Gastroesophageal sphincter (tissue), 4 donors: ENCODE measurements around the gene RETNLB. TPM values are rescaled to one million over a fixed set of nuclear protein-coding genes. Genes with fewer than 3 reads are reported as not detected.

Experiments used
- ATAC-seq: fragments of 150-250 bp; one replicate; pipeline ENCODE4 v1.9.1; 2016; ENCODE audit warnings: mild to moderate bottlenecking, moderate library complexity
- H3K27ac ChIP-seq, 4 donors: fragments of 200-600 bp; sonication (generic) in 3 of 4; 1 replicate in 3 of 4; 2 replicates in 1 of 4; pipeline ENCODE4 v1.5.1; 2016 to 2019
- H3K27me3 ChIP-seq: fragments of 200-600 bp; sonication (generic); one replicate; pipeline ENCODE4 v1.5.1; 2019
- H3K36me3 ChIP-seq, 2 donors: fragments of 200-600 bp; sonication (generic); one replicate each; pipeline ENCODE4 v1.5.1; 2019; ENCODE audit warnings: control low read depth in 1 of 2
- H3K4me1 ChIP-seq, 3 donors: fragments of 200-600 bp; sonication (generic); 1 replicate in 2 of 3; 2 replicates in 1 of 3; pipeline ENCODE4 v1.5.1; 2016 to 2019; ENCODE audit warnings: control low read depth in 2 of 3
- H3K4me3 ChIP-seq, 2 donors: fragments of 200-600 bp; sonication (generic); one replicate each; pipeline ENCODE4 v1.5.1; 2019; ENCODE audit warnings: mild to moderate bottlenecking in 1 of 2, moderate library complexity in 1 of 2
- H3K9me3 ChIP-seq, 3 donors: fragments of 200-600 bp; sonication (generic); one replicate each; pipeline ENCODE4 v1.5.1; 2017 to 2019; ENCODE audit warnings: control low read depth in 2 of 3
- EP300 ChIP-seq: sonication (generic); formaldehyde crosslinking; IDR thresholded peaks from one replicate; pipeline ENCODE4 v1.6.1; 2017; ENCODE audit warnings: antibody characterized with exemption, mild to moderate bottlenecking
- POLR2A ChIP-seq, 2 donors: fragments of 450-650 bp; IDR thresholded peaks; one replicate each; pipeline ENCODE4 v1.6.1; 2017; ENCODE audit warnings: antibody characterized with exemption in 2 of 2, mild to moderate bottlenecking in 2 of 2, moderate library complexity in 1 of 2
- POLR2AphosphoS5 ChIP-seq: sonication (generic); formaldehyde crosslinking; IDR thresholded peaks from one replicate; pipeline ENCODE4 v1.6.1; 2017; ENCODE audit warnings: antibody characterized with exemption
- WGBS, 2 donors: methylation state at CpG; one replicate each; pipeline ENCODE4 v1.1.5; 2018; ENCODE audit warnings: low coverage in 1 of 2; 5-methylcytosine and 5-hydroxymethylcytosine counted together
- total RNA-seq, 4 donors: library from RNA; depleted of rRNA; stranded (reverse); fragments of >200 nt; gene quantifications; one replicate each; pipeline ENCODE4 v1.1.0, GENCODE V29; 2016
- TF ChIP-seq, protein P1 (sequence below), 4 experiments: fragments of 200-600 bp in 2 of 4; fragments of 450-650 bp in 2 of 4; sonication (generic) in 1 of 4; IDR thresholded peaks; one replicate each; pipeline ENCODE4 v1.5.1; 2017 to 2019; ENCODE audit warnings: antibody characterized with exemption in 4 of 4, mild to moderate bottlenecking in 2 of 4, moderate library complexity in 2 of 4

Gene RETNLB, protein sequence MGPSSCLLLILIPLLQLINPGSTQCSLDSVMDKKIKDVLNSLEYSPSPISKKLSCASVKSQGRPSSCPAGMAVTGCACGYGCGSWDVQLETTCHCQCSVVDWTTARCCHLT
- total RNA-seq: not detected

DNA sequence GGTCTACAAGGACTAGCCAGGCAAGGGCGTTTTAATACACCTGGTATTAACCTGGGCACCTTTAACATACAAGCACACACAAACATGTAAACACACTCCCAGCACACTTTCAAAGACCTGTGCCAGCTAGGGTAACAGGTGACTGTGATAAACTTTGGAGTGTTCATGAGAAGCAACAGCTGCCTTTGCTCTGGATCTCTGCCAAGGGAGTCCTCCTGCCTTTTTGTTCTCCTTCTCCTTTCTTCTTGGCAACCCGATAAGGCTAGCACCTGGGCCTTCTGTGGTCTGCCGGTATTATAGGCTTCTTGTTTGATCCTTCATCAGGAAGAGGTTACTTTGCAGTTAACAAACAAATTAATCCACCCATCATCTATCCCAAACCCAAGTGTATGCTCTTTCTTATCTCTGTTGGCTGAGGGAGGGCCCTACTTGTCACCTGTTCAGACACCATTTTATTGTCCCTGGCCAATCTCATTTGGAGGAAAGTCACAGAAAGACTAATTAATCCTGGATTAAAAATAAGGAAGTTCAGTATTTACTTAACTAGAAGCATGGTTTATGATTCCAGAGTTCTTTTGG is at the start of gene RETNLB:
TSS of gene RETNLB (minus strand) at position 7 of the 579 bp plus-strand sequence. CDS start 225 bp downstream, outside the sequence.
- H3K27ac ChIP-seq: no peak within 1 kb of the TSS
- no peak for TF ChIP-seq EP300
- WGBS, 2 donors: 14 to 39% methylated on average over 3 of the region's 3 CpGs
- ATAC-seq: no peak
- H3K27me3 ChIP-seq: no peaks in the 10 kb centered on the region
- no peaks in the 10 kb centered on the region for H3K9me3 ChIP-seq
- H3K36me3 ChIP-seq: no peaks in the 10 kb centered on the region
- no peaks in the 10 kb centered on the region for H3K4me1 ChIP-seq
- H3K4me3 ChIP-seq: no peak within 1 kb of the TSS

GRCh38 chr3:108806316-108806715 is 49.1 kb upstream of the RETNLB start:
- no peaks in the 10 kb centered on the region for H3K36me3 ChIP-seq
- H3K4me1 ChIP-seq: no peaks in the 10 kb centered on the region
- TF ChIP-seq POLR2AphosphoS5 (no peak), POLR2A (IDR thresholded peaks at IDR 0.05) (no peak), EP300 (no peak)
- TF ChIP-seq, protein P1, sequence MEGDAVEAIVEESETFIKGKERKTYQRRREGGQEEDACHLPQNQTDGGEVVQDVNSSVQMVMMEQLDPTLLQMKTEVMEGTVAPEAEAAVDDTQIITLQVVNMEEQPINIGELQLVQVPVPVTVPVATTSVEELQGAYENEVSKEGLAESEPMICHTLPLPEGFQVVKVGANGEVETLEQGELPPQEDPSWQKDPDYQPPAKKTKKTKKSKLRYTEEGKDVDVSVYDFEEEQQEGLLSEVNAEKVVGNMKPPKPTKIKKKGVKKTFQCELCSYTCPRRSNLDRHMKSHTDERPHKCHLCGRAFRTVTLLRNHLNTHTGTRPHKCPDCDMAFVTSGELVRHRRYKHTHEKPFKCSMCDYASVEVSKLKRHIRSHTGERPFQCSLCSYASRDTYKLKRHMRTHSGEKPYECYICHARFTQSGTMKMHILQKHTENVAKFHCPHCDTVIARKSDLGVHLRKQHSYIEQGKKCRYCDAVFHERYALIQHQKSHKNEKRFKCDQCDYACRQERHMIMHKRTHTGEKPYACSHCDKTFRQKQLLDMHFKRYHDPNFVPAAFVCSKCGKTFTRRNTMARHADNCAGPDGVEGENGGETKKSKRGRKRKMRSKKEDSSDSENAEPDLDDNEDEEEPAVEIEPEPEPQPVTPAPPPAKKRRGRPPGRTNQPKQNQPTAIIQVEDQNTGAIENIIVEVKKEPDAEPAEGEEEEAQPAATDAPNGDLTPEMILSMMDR (IDR thresholded peaks at IDR 0.05): no peak
- no peak for ATAC-seq
- no peaks in the 10 kb centered on the region for H3K9me3 ChIP-seq
- no peak overlapping the region for H3K27ac ChIP-seq
- no peak overlapping the region for H3K4me3 ChIP-seq
- 65 to 71% methylated on average over 4 of the region's 4 CpGs for WGBS, 2 donors
- no peaks in the 10 kb centered on the region for H3K27me3 ChIP-seq

DNA sequence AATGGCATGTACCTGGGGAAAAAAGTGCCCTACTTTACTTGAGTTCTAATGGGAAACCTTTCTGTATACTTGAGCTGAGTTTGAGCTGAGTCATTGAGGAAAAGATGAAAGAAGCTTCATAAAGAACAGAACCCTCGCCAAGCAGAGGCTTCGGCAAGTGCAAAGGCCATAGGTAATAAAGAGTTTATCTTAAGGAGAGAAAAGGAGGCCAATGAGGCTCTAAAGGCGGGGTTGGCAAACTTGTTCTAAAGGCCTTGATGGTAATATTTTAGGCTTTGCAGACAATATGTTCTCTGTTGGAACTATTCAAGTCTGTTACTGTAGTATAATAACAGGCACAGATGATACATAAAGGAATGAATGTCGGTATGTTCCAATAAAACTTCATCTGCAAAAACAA is 47.8 kb upstream of the RETNLB start:
- no peak overlapping the region for H3K4me3 ChIP-seq
- H3K4me1 ChIP-seq: no peaks in the 10 kb centered on the region
- H3K27me3 ChIP-seq: no peaks in the 10 kb centered on the region
- TF ChIP-seq, protein P1 (IDR thresholded peaks at IDR 0.05): no peak
- TF ChIP-seq EP300 (no peak), POLR2A (IDR thresholded peaks at IDR 0.05) (no peak), POLR2AphosphoS5 (no peak)
- H3K36me3 ChIP-seq: no peaks in the 10 kb centered on the region
- no peak overlapping the region for H3K27ac ChIP-seq
- WGBS, 2 donors: 71 to 74% methylated on average over 4 of the region's 4 CpGs
- ATAC-seq: no peak
- H3K9me3 ChIP-seq: no peaks in the 10 kb centered on the region

- Histone ChIP-seq H3K27ac (no peak overlapping the region), H3K4me1 (no peaks in the 10 kb centered on the region), H3K4me3 (no peak overlapping the region), H3K36me3 (no peaks in the 10 kb centered on the region), H3K9me3 (no peaks in the 10 kb centered on the region), H3K27me3 (no peaks in the 10 kb centered on the region)
- 67 to 89% methylated on average over 2 of the region's 2 CpGs for WGBS, 2 donors
- ATAC-seq: no peak
- TF ChIP-seq POLR2A (IDR thresholded peaks at IDR 0.05) (no peak), EP300 (no peak), POLR2AphosphoS5 (no peak)
- TF ChIP-seq, protein P1 (IDR thresholded peaks at IDR 0.05): no peak
Observed at GRCh38 chr3:108804437-108804836, 47.2 kb upstream of the RETNLB start.

- H3K36me3 ChIP-seq: no peaks in the 10 kb centered on the region
- H3K4me1 ChIP-seq: no peaks in the 10 kb centered on the region
- TF ChIP-seq POLR2A (IDR thresholded peaks at IDR 0.05) (no peak), POLR2AphosphoS5 (no peak), EP300 (no peak)
- TF ChIP-seq, protein P1 (IDR thresholded peaks at IDR 0.05): no peak
- ATAC-seq: no peak
- no peak overlapping the region for H3K27ac ChIP-seq
- WGBS, 2 donors: 37 to 42% methylated on average over 2 to 3 of the region's 3 CpGs
- no peak overlapping the region for H3K4me3 ChIP-seq
- no peaks in the 10 kb centered on the region for H3K27me3 ChIP-seq
- peaks cover 0 to 4% (median 0%) of the 10 kb centered on the region in 3 donors for H3K9me3 ChIP-seq
Observed at GRCh38 chr3:108791473-108791872, 34.3 kb upstream of the RETNLB start.
